Erythroblast (primary cell): ENCODE measurements around the gene NPIPA5.
"Not testable (repeated sequence)": the region's sequence is repeated elsewhere in the genome, so short reads cannot be mapped to it uniquely, and the experiment has no call there.

Experiments
- DNase-seq, 2 experiments: peaks; one replicate each; lab custom pipeline; 2025; lab: John Stamatoyannopoulos, UW

The NPIPA5 gene

GRCh38 chr16:15324954-15325353 is 53.1 kb downstream of the NPIPA5 start:
- not testable (repeated sequence) for DNase-seq

- not testable (repeated sequence) for DNase-seq
Observed at GRCh38 chr16:15323373-15323772, 54.7 kb downstream of the NPIPA5 start.

GRCh38 chr16:15321221-15321620 is 56.9 kb downstream of the NPIPA5 start:
- not testable (repeated sequence) for DNase-seq

GRCh38 chr16:15314562-15314961 is 63.5 kb downstream of the NPIPA5 start:
- not testable (repeated sequence) for DNase-seq
